ENCODE data around the gene TMEM175. TPM values are rescaled to one million over a fixed set of nuclear protein-coding genes. Genes with fewer than 3 reads are reported as not detected.

The TMEM175 gene, protein sequence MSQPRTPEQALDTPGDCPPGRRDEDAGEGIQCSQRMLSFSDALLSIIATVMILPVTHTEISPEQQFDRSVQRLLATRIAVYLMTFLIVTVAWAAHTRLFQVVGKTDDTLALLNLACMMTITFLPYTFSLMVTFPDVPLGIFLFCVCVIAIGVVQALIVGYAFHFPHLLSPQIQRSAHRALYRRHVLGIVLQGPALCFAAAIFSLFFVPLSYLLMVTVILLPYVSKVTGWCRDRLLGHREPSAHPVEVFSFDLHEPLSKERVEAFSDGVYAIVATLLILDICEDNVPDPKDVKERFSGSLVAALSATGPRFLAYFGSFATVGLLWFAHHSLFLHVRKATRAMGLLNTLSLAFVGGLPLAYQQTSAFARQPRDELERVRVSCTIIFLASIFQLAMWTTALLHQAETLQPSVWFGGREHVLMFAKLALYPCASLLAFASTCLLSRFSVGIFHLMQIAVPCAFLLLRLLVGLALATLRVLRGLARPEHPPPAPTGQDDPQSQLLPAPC
- total RNA-seq: 44.4 and 47.9 TPM in 2 replicates
- 33.5 TPM for total RNA-seq (2013)
- polyA plus RNA-seq: 432 and 546 TPM in 2 replicates
- 79.1 and 125 TPM in 2 replicates for polyA minus RNA-seq

DNA sequence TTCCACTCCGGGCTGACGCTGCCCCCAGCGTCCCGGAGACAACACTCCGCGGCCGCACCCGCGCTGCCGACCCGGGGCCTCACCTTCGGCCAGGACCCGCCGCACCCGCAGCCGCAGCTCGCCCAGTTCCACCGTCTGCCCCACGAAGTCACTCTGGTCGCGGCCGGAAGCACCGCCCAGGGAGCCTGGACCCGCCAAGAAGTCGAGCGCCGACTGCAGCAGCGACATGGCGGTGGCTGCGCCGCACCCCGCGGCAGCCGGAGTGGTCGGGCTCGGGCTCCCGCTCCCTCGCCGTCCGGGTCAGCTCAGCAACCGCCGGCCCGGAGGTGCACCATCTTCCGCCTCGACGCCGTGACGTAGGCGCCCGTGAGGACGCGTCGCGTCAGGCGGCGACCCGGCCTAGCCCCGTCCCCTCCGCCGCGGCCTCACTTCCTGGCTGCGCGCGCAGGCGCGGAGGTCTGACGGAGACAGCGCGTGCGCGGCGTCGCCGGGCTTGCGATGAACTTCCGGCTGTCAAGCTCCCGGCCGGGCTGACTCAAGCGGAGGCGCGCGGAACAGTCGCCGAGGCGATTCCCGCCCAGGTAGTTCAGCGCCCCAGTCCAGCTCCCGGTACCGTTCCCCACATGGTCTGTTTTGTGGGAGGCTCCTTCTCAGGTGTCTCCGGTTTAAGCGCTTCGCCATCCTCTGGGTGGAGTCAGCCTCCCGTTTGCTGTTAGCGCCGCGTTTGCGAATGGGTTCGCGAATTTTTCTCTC lies at the start of gene TMEM175, which contains the start of gene GAK:
TMEM175 (plus strand) TSS at position 501 of the 753 bp plus-strand sequence. CDS start 15,280 bp downstream, outside the sequence.
GAK (minus strand) TSS at position 357 of the 753 bp plus-strand sequence; CDS start at position 228, 129 bp downstream.
- no peaks in the 10 kb centered on the region for H3K9me3 ChIP-seq (ENCODE audit: control extremely low read depth in 1 of 3, control insufficient read depth in 2 of 3, insufficient read depth in 1 of 3, low read length in 2 of 3)
- H3K36me3 ChIP-seq (replicated peaks in 1 of 2; ENCODE audit: control extremely low read depth in 1 of 2, control insufficient read depth in 1 of 2, extremely low read depth in 1 of 2, insufficient read depth in 2 of 2, low read length in 1 of 2): peaks cover 0 to 5% of the 10 kb centered on the region in 2 experiments
- H3K9ac ChIP-seq (ENCODE audit: low read length): peak within 1 kb of the TSS; percentile 99
- DNase-seq (peak; percentile 98), ATAC-seq (ENCODE audit: low read depth) (peak; percentile 94)
- H3K4me3 ChIP-seq (ENCODE audit: control extremely low read depth in 1 of 5, extremely low read depth in 1 of 5, insufficient read depth in 1 of 5, low read depth in 2 of 5, low read length in 4 of 5): peak within 1 kb of the TSS; percentile 62 to 99 (median 93)
- H3K4me1 Mint-ChIP-seq: peaks cover 83% of the 10 kb centered on the region
- ChIA-PET POLR2A (interaction anchor here (0.6 to 2.5 kb wide), 5 partner anchors 9 to 836 kb away, joined by 3 to 25 read pairs (median 3); partner anchors contain the start of genes IDUA and RNF212), CTCF (interaction anchor here (1.0 to 9.9 kb wide), 5 partner anchors 9 to 55 kb away, joined by 3 to 68 read pairs (median 3); partner anchors contain the start of gene IDUA)
- no peaks in the 10 kb centered on the region for H3K27me3 ChIP-seq (replicated peaks in 1 of 4; ENCODE audit: control extremely low read depth in 1 of 4, control insufficient read depth in 3 of 4, insufficient read depth in 4 of 4, low read length in 3 of 4)
- peak within 1 kb of the TSS; percentile 62 to 98 for H3K27ac ChIP-seq (ENCODE audit: low read length in 2 of 2)
- peak within 1 kb of the TSS; percentile 96 for H3K27ac Mint-ChIP-seq
- peak within 1 kb of the TSS; percentile 91 for H3K4me3 Mint-ChIP-seq
- peak within 1 kb of the TSS; percentile 97 for H3K4me2 ChIP-seq (replicated peaks; ENCODE audit: low read depth, low read length, poor library complexity, severe bottlenecking)
- H3K4me1 ChIP-seq (ENCODE audit: control insufficient read depth in 2 of 2, insufficient read depth in 2 of 2, low read length in 2 of 2): peaks cover 68 to 69% of the 10 kb centered on the region in 2 donors
- intact Hi-C loops (cut with micrococcal nuclease): loop anchor here (1.0 to 10.0 kb wide), 6 partner anchors 10 to 437 kb away; partner anchors contain the start of genes DGKQ, IDUA, PCGF3 and PIGG
- peaks cover 72% of the 10 kb centered on the region for H3K79me2 ChIP-seq (ENCODE audit: control insufficient read depth, insufficient read depth, low read length)
- WGBS (ENCODE audit: insufficient coverage): under 1% methylated on average over 99 of the region's 99 CpGs
- no peaks in the 10 kb centered on the region for H3K27me3 Mint-ChIP-seq
- H2AFZ ChIP-seq (ENCODE audit: insufficient read depth, low read depth, low read length, poor library complexity, severe bottlenecking): peak within 1 kb of the TSS; percentile 82
- H3K9me3 Mint-ChIP-seq (ENCODE audit: insufficient read depth): no peaks in the 10 kb centered on the region
- peaks cover 42% of the 10 kb centered on the region for H4K20me1 ChIP-seq (ENCODE audit: control insufficient read depth, insufficient read depth, low read length, poor library complexity, severe bottlenecking)
- TF ChIP-seq, protein P1, sequence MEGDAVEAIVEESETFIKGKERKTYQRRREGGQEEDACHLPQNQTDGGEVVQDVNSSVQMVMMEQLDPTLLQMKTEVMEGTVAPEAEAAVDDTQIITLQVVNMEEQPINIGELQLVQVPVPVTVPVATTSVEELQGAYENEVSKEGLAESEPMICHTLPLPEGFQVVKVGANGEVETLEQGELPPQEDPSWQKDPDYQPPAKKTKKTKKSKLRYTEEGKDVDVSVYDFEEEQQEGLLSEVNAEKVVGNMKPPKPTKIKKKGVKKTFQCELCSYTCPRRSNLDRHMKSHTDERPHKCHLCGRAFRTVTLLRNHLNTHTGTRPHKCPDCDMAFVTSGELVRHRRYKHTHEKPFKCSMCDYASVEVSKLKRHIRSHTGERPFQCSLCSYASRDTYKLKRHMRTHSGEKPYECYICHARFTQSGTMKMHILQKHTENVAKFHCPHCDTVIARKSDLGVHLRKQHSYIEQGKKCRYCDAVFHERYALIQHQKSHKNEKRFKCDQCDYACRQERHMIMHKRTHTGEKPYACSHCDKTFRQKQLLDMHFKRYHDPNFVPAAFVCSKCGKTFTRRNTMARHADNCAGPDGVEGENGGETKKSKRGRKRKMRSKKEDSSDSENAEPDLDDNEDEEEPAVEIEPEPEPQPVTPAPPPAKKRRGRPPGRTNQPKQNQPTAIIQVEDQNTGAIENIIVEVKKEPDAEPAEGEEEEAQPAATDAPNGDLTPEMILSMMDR (IDR thresholded peaks at IDR 0.05): no peak
- no peak for TF ChIP-seq EZH2 (IDR thresholded peaks at IDR 0.05; ENCODE audit: borderline replicate concordance, insufficient read depth, low read depth, low read length, poor library complexity, severe bottlenecking)
